C1 segment of cervical spinal cord (tissue), 14 donors: ENCODE measurements around the gene SFSWAP.

Experiments
- DNase-seq, 14 donors: peaks; one replicate each; lab custom pipeline; 2025; lab: John Stamatoyannopoulos, UW

Gene SFSWAP

DNA sequence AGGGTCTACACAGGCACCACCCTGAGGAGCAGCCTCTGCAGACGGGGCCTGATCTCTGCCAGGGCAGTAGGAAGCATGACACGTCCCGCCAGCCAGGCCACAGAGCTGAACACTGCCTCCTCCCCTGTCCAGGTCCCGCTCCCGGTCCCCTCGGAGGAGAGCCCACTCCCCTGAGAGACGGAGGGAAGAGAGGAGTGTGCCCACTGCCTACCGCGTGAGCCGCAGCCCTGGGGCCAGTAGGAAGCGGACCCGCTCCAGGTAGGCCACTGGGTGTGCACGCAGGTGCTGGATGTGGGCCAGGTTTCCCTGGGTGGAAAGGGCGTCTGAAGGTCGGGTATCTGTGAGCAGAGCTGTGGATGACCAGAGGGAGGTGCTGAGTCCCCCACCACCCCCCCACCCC is 75.4 kb downstream of the SFSWAP start:
- DNase-seq, result no peak

DNA sequence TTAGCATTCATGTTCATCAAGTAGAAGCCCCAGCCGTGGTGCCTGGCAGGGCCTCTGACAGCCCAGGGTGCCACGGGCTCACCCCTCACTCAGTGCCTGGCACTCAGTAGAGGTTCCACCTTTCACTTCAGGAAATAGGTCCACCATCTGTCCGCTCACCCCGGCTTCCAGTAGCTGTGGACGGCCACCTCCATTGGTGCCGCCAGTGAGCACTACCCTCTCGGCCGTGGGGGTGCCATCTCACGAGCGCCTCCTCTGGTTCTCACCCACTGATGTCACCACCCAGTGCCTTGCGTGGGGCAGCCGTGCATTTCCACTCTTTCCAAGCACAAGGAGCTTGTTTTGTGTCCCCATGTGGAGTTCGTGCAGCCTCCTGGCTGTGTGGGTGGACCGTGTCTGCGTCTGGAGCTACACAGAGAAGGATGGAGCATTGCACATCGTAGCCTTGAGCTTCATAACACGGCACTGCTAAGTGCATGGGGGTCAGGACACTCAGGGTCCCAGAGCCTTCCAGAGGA is 76.3 kb downstream of the SFSWAP start:
- no peak for DNase-seq

DNA sequence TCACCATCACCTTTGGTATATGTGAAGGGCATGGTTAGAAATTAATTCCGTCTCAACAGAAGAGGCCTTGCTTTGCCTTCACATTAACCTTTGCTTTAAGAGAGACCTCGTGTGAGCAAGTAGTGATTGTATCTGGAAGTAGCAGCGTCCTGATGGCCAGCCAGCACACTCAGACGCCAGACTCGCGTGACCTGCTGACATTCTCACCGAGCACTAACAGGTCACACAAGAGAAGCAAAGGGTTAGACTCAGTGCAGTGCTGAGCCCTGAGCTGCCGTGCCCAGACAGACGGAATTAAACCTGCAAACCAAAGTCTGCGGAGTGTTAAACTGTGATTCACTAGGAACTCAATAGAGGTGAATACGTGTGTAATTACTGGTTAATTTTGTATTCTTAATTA is 77.2 kb downstream of the SFSWAP start:
- DNase-seq, result no peak

DNA sequence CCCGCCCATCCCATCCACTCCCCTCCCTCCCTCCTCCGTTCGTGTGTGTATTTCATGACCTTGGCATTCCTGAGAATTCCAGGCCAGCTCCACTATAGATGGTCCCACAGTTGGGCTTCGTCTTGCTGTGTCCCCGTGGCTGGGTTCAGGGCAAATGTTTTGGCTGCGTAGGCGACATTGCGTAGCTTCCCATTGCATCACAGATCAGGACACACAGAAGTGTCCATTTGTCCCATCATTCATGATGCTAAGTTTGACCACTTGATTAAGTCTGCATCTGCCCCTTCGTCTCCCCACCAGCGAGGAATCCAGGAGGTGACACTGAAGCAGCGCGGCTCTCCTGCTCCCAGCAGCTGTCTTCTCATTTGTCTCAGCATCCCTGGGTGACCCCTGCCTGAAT is 78.7 kb downstream of the SFSWAP start:
- no peak for DNase-seq

DNA sequence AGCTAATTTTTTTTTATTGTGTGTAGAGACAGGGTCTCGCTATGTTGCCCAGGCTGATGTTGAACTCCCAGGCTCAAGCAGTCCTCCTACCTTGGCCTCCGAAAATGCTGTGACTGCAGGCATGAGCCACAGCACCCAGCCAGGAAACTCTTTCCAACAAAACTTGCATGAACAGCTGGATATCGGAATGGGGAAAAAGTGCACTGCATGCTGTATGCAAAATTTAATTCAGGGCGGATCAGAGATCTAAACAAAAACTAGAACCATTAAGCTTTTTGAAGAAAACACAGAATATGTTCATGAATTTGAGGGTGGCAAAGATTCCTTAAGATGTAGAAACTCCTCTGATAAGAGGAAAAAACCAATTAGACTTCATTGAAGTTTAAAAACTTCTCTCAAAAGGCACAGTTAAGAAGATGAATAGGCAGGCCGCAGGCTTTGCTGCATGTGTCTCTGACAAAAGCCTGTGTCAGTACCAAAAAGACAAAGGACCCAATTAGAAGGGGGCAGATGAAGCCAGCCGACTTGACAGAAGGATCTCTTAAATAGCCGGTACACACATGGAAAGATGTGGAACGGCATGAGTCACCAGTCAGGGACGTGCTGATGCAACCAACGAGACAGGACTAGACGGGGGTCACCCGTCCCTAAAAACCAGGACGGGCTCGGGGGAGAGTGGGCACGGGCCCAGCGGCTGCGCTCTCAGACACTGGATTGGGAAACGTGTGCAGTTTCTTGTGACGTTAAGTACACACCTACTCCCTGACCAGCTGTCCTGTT is 82.5 kb downstream of the SFSWAP start:
- peak in 3 of 14 donors; percentile 7 to 23 (median 7) for DNase-seq

DNA sequence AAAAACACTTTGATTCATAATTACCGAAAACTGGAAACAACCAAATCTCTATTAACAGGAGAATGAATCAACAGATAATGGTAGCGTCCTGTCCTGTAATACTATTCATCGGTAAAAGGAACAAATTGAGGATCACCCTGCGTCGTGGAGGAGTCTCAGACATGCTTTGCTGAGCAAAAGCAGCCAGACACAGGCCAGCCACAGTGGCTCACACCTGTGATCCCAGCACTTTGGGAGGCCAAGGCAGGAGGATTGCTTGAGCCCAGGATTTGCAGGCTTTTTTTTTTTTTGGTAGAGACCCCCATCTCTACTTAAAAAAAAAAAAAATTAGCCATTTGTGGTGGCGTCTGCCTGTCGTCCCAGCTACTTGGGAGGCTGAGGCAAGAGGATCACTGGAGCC is 83.2 kb downstream of the SFSWAP start:
- DNase-seq, result no peak

GRCh38 chr12:131794573-131794972 is 83.7 kb downstream of the SFSWAP start:
- DNase-seq, result no peak

GRCh38 chr12:131795064-131795463 is 84.2 kb downstream of the SFSWAP start:
- DNase-seq, result peak in 4 of 14 donors; percentile 5 to 25 (median 8)

- no peak for DNase-seq
These were observed 85.0 kb downstream of the SFSWAP start for GRCh38 chr12:131795690-131796410.

- no peak for DNase-seq
These were observed 85.5 kb downstream of the SFSWAP start for GRCh38 chr12:131796411-131796736.

GRCh38 chr12:131796754-131797587 is 86.1 kb downstream of the SFSWAP start:
- no peak for DNase-seq

GRCh38 chr12:131797588-131797934 is 86.7 kb downstream of the SFSWAP start:
- no peak for DNase-seq

DNA sequence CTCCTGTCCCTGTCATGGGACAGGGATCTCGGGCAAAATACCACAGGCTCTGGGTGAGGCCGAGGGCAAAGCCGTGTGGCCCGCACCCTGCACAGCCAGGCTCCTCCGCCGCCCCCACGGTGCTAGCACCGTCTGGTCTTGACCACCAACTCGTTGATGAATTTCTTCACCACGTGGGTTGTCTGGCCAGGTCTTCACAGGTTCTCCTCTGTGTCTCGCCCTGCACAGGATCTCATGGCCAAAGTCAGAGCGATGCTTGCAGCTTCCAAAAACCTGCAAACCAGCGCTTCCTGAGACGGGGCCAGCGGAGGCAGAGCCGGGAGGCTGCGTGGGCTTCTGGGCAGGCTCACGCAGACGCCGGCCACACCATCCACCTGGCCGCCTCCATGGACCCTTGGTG is 88.3 kb downstream of the SFSWAP start:
- no peak for DNase-seq

- no peak for DNase-seq
These were observed 89.1 kb downstream of the SFSWAP start for GRCh38 chr12:131799828-131800593.

DNA sequence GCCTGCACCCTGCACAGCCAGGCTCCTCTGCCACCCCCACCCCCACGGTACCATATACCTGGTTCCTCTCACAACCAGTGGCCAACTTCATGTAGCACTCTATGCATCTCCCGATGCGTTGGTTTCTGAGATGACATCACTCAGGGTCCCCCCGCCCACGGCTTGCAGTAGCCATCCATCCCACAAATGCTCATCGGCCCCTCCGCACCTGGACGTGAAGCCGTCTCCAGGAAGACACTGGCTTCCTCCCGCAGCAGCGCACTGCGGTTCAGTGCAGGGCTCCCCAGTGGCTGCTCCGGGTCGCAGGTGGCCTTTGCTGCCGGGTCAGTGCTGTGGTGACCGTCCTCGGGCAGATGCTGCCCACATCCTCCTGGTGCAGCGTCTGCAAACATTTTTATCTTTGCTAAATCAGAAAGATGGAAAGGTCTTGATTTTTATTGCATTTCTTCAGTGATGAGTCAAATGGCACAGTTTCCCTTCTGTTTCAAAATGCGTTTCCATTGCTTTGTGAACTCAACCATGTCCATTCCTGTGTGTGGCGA is 89.8 kb downstream of the SFSWAP start:
- no peak for DNase-seq

- DNase-seq, result no peak
These were observed 90.5 kb downstream of the SFSWAP start for GRCh38 chr12:131801254-131801866.

DNA sequence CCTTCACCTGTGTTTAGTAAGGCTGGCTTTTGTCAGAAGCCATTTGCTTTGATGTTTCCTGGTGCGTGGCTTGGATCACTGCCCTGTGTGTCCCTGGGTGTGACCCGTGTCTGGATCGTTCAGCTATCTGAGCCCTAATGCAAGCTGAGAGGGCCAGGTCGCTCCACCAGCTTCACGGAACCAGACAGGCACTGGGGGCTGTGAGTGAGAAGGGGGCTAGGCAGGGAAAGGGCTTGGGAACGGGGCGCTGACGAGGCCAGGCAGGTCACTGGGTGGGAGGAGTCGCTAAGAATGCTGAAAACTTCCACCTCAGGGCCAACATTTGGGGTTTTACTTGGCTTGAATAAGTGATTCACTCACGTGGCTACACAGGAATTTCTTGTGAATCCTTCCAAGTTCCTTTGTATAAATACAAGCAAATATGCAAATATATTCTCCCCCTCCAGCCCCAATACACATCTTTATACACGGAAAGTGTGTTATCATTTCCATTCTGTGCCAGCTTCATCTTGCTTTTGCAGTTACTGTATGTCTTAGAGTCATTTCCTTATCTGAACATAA is 93.2 kb downstream of the SFSWAP start:
- no peak for DNase-seq

GRCh38 chr12:131805421-131805820 is 94.5 kb downstream of the SFSWAP start:
- DNase-seq, result no peak

DNA sequence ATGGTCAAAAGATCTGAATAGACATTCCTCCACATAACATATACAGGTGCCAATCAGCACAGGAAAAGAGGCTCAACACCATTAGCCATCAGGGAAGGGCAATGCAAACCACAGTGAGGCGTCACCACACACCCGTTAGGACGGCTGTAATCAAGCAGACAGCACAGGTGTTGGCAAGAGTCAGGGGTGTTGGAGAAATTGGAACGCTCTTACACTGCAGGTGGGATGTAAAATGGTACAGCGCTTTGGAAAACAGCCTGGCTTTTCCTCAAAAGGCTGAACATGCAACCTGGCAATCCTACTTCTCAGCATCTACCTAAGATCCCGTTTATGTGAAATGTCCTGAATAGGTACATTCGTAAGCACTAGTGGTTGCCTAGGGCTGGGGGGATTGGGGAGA is 95.8 kb downstream of the SFSWAP start:
- peak in 1 of 14 donors; percentile 72 for DNase-seq

DNA sequence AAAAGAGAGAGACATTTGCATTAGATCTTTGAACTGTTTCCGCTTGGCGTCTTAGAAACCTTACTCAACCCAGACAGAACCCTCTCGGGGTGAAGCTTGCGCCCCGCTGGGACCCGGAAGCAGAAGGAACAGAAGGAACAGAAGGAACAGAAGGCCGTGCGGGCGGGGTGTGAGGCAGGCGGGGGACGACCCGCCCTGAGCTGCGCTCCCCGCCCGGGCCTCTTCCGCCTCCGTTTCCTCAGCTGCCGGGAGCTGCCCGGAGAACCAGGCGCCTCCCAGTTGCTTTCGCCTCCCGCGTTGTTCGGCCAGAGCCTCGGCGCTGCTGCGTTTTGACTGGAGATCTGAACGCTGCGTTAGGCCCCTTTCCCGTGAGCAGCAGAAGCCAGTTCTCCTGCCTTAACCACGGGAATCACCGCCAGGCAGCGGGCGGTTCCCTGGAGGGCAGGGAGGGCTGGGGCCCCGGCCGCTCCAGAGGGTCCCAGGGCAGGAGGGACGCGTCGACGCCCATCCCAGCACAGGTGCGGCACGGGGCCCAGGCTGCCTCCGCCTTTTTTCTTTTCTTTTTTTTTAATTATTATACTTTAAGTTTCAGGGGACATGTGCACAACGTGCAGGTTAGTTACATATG is 98.0 kb downstream of the SFSWAP start:
- no peak for DNase-seq
